GM21423 (cell line): Measurements from ENCODE around the gene IL4I1.

Experiments used
- ATAC-seq: cut with Tn5 transposase; IDR thresholded peaks from one replicate; pipeline ENCODE4 v1.9.1; 2021; ENCODE audit warnings: mild to moderate bottlenecking, moderate library complexity; ENCODE audit not compliant: unreplicated experiment

Gene IL4I1

GRCh38 chr19:49853852-49854377, 42.8 kb downstream of the IL4I1 start:
- no peak for ATAC-seq

GRCh38 chr19:49852631-49853126, 44.0 kb downstream of the IL4I1 start:
- ATAC-seq, result no peak

GRCh38 chr19:49851456-49852259, 45.0 kb downstream of the IL4I1 start:
- ATAC-seq, result no peak

GRCh38 chr19:49850487-49851342, 46.0 kb downstream of the IL4I1 start, which contains the start of gene PTOV1:
Gene PTOV1, plus strand, starts transcription at chr19:49851159.
- peak; percentile 74 for ATAC-seq

- no peak for ATAC-seq
Observed at GRCh38 chr19:49850221-49850486, 46.5 kb downstream of the IL4I1 start.

- ATAC-seq, result no peak
Observed at GRCh38 chr19:49849433-49850220, 47.1 kb downstream of the IL4I1 start.

- no peak for ATAC-seq
Observed at GRCh38 chr19:49848938-49849337, 47.7 kb downstream of the IL4I1 start.

GRCh38 chr19:49847731-49848696, 48.7 kb downstream of the IL4I1 start:
- ATAC-seq, result no peak

GRCh38 chr19:49846408-49846807, 50.3 kb downstream of the IL4I1 start:
- no peak for ATAC-seq

- ATAC-seq, result no peak
Observed at GRCh38 chr19:49845414-49845813, 51.3 kb downstream of the IL4I1 start.

- no peak for ATAC-seq
Observed at GRCh38 chr19:49844138-49845095, 52.3 kb downstream of the IL4I1 start.

- no peak for ATAC-seq
Observed at GRCh38 chr19:49843265-49843664, 53.4 kb downstream of the IL4I1 start.

- ATAC-seq, result no peak
Observed at GRCh38 chr19:49840736-49841249, 55.9 kb downstream of the IL4I1 start.

GRCh38 chr19:49840321-49840720, 56.4 kb downstream of the IL4I1 start:
- ATAC-seq, result no peak

- no peak for ATAC-seq
Observed at GRCh38 chr19:49839713-49840112, 57.0 kb downstream of the IL4I1 start.
